Hepatocyte (in vitro differentiated cells): ENCODE results near the gene MICALL2. TPM values are rescaled to one million over a fixed set of nuclear protein-coding genes. Genes with fewer than 3 reads are reported as not detected.

Experiments used
- DNase-seq: peaks from one replicate; pipeline ENCODE4 v3.0.0-alpha.2; 2016; ENCODE audit warnings: low spot score
- H2AFZ ChIP-seq: fragments of 200-600 bp; sonication (generic); 2 replicates; pipeline ENCODE4 v1.6.0; 2016; ENCODE audit warnings: antibody characterized with exemption, mild to moderate bottlenecking
- H3K27ac ChIP-seq: fragments of 200-600 bp; sonication (generic); 2 replicates; pipeline ENCODE4 v1.5.1; 2016; ENCODE audit warnings: mild to moderate bottlenecking
- H3K27me3 ChIP-seq: fragments of 200-600 bp; sonication (generic); 2 replicates; pipeline ENCODE4 v1.6.1; 2016
- H3K36me3 ChIP-seq: fragments of 200-600 bp; sonication (generic); replicated peaks from 2 replicates; pipeline ENCODE4 v1.5.1; 2016; ENCODE audit warnings: low read depth; ENCODE audit not compliant: insufficient read depth
- H3K4me1 ChIP-seq: fragments of 200-600 bp; sonication (generic); 2 replicates; pipeline ENCODE4 v1.5.1; 2016; ENCODE audit warnings: mild to moderate bottlenecking, moderate library complexity; ENCODE audit not compliant: insufficient read depth
- H3K4me2 ChIP-seq: fragments of 200-600 bp; sonication (generic); 2 replicates; pipeline ENCODE4 v1.6.0; 2016
- H3K4me3 ChIP-seq: fragments of 200-600 bp; sonication (generic); 2 replicates; pipeline ENCODE4 v1.5.1; 2016; ENCODE audit warnings: mild to moderate bottlenecking
- H3K79me2 ChIP-seq: fragments of 200-600 bp; sonication (generic); 2 replicates; pipeline ENCODE4 v1.6.0; 2017; ENCODE audit warnings: mild to moderate bottlenecking
- H3K9me2 ChIP-seq: fragments of 200-600 bp; sonication (generic); replicated peaks from 2 replicates; pipeline ENCODE4 v1.6.0; 2017; ENCODE audit warnings: mild to moderate bottlenecking; ENCODE audit not compliant: insufficient read depth
- H3K9me3 ChIP-seq: fragments of 200-600 bp; sonication (generic); 2 replicates; pipeline ENCODE4 v1.5.1; 2016; ENCODE audit warnings: low read depth, mild to moderate bottlenecking
- H4K20me1 ChIP-seq: fragments of 200-600 bp; sonication (generic); 2 replicates; pipeline ENCODE4 v1.6.0; 2016; ENCODE audit warnings: mild to moderate bottlenecking; ENCODE audit not compliant: insufficient read depth, poor library complexity, severe bottlenecking
- EZH2 ChIP-seq: fragments of 200-600 bp; sonication (generic); IDR thresholded peaks from 2 replicates; pipeline ENCODE4 v1.6.1; 2016; ENCODE audit warnings: antibody characterized with exemption, mild to moderate bottlenecking, borderline replicate concordance
- EZH2phosphoT487 ChIP-seq: fragments of 200-600 bp; sonication (generic); IDR thresholded peaks from one replicate; pipeline ENCODE4 v1.6.1; 2018; ENCODE audit warnings: antibody characterized with exemption, mild to moderate bottlenecking, low read depth, moderate library complexity; ENCODE audit not compliant: unreplicated experiment, severe bottlenecking
- WGBS: methylation state at CpG from one replicate; pipeline ENCODE4 v1.1.6; 2016; ENCODE audit warnings: low lambda C conversion rate; ENCODE audit errors: missing lambda C conversion rate; 5-methylcytosine and 5-hydroxymethylcytosine counted together
- polyA plus RNA-seq: library from polyadenylated mRNA; unstranded; fragments of >200 nt; fragmentation: Nextera tagmentation; extraction: Ambion mirVana; gene quantifications from 2 replicates; pipeline ENCODE4 v1.2.1, GENCODE V29; 2016
- total RNA-seq: library from RNA; depleted of rRNA; stranded (reverse); fragments of >200 nt; gene quantifications from 2 replicates; pipeline ENCODE4 v1.2.3, GENCODE V29; 2014
- TF ChIP-seq, protein P1 (sequence below): fragments of 200-600 bp; sonication (generic); IDR thresholded peaks from 2 replicates; pipeline ENCODE4 v1.5.1; 2016; ENCODE audit warnings: antibody characterized with exemption, mild to moderate bottlenecking; ENCODE audit not compliant: poor library complexity

The MICALL2 gene
- total and polyA plus RNA-seq, 2 experiments from 2014 or later: 16.4 to 28.2 TPM

DNA sequence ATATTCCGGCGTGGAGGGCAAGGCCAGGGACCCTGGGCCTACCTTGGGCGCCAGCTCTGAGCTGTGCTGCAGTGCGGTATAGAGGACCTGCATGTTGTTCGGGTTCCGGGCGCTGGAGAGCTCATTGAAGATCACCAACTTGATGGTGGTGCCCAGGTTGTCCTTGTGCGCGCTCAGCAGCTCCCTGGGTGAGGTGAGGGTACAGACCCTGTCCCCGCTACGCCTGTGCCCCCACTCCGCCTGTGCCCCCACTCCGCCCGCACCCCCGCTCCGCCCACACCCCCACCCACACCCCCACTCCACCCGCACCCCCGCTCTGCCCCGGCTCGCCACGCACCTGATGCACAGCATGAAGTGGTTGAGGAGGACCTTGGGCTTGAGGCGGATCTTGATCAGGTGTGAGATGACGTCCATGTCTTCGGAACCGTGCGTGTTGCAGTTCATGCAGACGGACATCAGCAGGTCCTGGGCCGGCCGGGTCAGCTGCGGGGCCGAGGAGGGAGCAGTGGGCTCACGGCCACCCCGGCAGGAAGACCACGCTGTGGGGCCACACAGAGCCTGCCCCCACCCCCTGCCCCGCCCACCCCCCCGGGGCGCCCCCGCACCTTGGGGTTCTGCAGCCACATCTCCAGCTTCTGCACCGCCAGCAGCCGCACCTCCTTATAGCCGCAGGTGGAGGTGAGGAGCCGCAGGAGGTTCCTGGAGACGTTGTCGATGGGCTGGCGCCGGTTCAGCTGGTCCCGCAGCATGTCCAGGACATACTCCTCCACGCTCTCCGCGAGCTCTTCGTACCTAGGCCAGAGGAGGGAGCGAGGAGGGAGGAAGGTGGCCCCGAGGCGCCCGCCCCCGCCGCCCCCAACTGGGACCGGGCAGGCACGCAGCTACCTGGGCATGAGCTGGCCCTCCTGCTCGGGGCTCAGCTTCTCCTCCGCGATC lies 39.4 kb upstream of the MICALL2 start:
- Histone ChIP-seq H3K9me2 (no peaks in the 10 kb centered on the region), H3K9me3 (no peaks in the 10 kb centered on the region), H3K4me3 (no peak overlapping the region), H3K79me2 (peaks cover 30% of the 10 kb centered on the region), H3K4me2 (no peak overlapping the region), H3K27me3 (no peaks in the 10 kb centered on the region), H3K36me3 (no peaks in the 10 kb centered on the region), H3K4me1 (no peaks in the 10 kb centered on the region), H4K20me1 (no peaks in the 10 kb centered on the region), H2AFZ (no peak overlapping the region), H3K27ac (no peak overlapping the region)
- TF ChIP-seq EZH2phosphoT487 (no peak), EZH2 (no peak)
- TF ChIP-seq, protein P1, sequence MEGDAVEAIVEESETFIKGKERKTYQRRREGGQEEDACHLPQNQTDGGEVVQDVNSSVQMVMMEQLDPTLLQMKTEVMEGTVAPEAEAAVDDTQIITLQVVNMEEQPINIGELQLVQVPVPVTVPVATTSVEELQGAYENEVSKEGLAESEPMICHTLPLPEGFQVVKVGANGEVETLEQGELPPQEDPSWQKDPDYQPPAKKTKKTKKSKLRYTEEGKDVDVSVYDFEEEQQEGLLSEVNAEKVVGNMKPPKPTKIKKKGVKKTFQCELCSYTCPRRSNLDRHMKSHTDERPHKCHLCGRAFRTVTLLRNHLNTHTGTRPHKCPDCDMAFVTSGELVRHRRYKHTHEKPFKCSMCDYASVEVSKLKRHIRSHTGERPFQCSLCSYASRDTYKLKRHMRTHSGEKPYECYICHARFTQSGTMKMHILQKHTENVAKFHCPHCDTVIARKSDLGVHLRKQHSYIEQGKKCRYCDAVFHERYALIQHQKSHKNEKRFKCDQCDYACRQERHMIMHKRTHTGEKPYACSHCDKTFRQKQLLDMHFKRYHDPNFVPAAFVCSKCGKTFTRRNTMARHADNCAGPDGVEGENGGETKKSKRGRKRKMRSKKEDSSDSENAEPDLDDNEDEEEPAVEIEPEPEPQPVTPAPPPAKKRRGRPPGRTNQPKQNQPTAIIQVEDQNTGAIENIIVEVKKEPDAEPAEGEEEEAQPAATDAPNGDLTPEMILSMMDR: no peak
- DNase-seq: no peak
- WGBS: 97% methylated on average over 40 of the region's 62 CpGs

DNA sequence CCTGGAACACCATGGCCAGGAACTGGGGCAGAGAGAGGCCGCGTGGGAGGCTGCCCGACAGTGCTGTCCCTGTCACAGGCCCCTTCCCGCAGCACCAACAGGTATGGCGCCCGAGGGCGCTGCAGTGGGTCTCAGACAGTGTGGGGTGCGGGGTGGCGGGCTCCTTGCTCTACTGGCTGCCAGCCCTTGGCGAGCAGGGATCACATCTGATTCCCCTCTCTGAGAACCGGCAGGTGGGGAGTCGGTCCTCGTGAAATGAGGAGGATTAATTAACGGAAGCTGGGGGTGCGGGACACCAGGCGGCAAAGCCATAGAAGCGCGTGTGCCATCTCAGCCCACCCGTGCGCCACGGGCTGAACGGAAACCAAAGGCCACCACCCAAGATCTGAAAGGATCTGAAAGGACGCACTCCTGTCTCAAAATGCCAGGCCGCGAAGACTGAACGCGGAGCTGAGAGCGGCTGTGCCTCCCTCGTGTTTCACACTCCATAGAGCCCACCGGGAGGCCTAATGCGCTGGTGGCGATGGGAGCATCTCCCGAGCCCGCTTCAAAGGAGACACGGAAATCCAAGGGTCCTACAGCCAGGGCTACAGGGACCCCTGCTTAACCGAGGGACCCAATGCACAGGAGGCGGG lies 38.1 kb upstream of the MICALL2 start:
- Histone ChIP-seq H2AFZ (no peak overlapping the region), H3K36me3 (no peaks in the 10 kb centered on the region), H3K4me3 (no peak overlapping the region), H3K27me3 (no peaks in the 10 kb centered on the region), H3K27ac (no peak overlapping the region), H3K9me2 (no peaks in the 10 kb centered on the region), H3K4me1 (no peaks in the 10 kb centered on the region), H3K4me2 (no peak overlapping the region), H3K79me2 (peaks cover 18% of the 10 kb centered on the region), H4K20me1 (no peaks in the 10 kb centered on the region), H3K9me3 (no peaks in the 10 kb centered on the region)
- TF ChIP-seq EZH2phosphoT487: no peak
- TF ChIP-seq EZH2: no peak
- TF ChIP-seq, protein P1: no peak
- no peak for DNase-seq
- 96% methylated on average over 37 of the region's 37 CpGs for WGBS

DNA sequence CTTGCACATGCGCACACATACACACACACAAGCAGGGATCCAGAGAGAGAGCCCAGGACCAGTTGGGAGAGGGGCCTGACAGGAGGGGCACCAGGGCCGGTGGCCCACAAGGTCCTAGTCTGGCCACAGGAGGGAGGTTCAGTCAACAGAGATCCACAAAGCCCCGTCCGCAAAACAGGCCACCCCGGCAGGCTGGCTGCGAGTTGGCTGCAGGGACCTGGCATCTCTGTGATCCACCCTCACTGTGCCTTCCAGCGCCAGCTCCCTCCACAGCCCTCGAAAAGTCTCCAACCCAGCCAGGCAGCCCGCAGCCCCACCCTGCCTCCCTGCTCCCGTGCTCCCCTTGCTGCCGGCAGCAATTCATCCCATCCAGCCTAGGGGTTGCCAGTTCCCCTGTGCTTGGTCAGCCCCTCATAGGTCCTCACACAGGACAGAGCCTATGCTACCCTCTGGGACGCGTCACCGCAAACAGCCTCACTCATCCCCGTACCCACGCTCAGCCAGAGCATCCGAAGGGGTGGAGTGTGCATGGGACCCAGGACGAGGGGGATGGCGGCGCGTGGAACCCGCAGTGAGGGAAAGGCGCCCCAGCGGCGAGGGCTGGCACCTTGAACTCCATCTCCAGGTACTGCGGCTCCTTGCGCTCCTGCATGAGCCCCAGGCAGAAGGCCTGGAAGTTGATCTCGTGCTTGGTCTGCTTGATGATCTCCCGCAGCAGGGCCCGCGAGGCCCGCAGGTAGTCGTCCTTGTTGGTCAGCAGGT lies 37.4 kb upstream of the MICALL2 start:
- no peak for TF ChIP-seq EZH2phosphoT487
- TF ChIP-seq, protein P1: no peak
- TF ChIP-seq EZH2: no peak
- H3K4me2 ChIP-seq: no peak overlapping the region
- peaks cover 11% of the 10 kb centered on the region for H3K79me2 ChIP-seq
- H3K4me3 ChIP-seq: no peak overlapping the region
- DNase-seq: no peak
- no peaks in the 10 kb centered on the region for H3K4me1 ChIP-seq
- H3K9me2 ChIP-seq: no peaks in the 10 kb centered on the region
- no peak overlapping the region for H2AFZ ChIP-seq
- H4K20me1 ChIP-seq: no peaks in the 10 kb centered on the region
- no peaks in the 10 kb centered on the region for H3K9me3 ChIP-seq
- 98% methylated on average over 33 of the region's 33 CpGs for WGBS
- H3K36me3 ChIP-seq: no peaks in the 10 kb centered on the region
- no peak overlapping the region for H3K27ac ChIP-seq
- no peaks in the 10 kb centered on the region for H3K27me3 ChIP-seq
